Nephron progenitor cell (in vitro differentiated cells): ENCODE data around the gene SYT7.

ENCODE experiments used
- DNase-seq: peaks from one replicate; pipeline ENCODE4 v3.0.0; 2021
- H3K27ac Mint-ChIP-seq: 2 replicates; pipeline ENCODE4 v1.8.0; 2021; ENCODE audit warnings: mild to moderate bottlenecking, moderate library complexity, mixed read lengths
- H3K27me3 Mint-ChIP-seq: 2 replicates; pipeline ENCODE4 v1.8.0; 2021; ENCODE audit warnings: mild to moderate bottlenecking, low read depth, mixed read lengths; ENCODE audit not compliant: poor library complexity
- H3K36me3 Mint-ChIP-seq: 2 replicates; pipeline ENCODE4 v1.8.0; 2021; ENCODE audit warnings: low read depth, mixed read lengths
- H3K4me1 Mint-ChIP-seq: 2 replicates; pipeline ENCODE4 v1.8.0; 2021; ENCODE audit warnings: mixed read lengths
- H3K4me3 Mint-ChIP-seq: 2 replicates; pipeline ENCODE4 v1.8.0; 2021; ENCODE audit warnings: mild to moderate bottlenecking, moderate library complexity, mixed read lengths
- H3K9me3 Mint-ChIP-seq: 2 replicates; pipeline ENCODE4 v1.8.0; 2021; ENCODE audit warnings: mild to moderate bottlenecking, moderate library complexity, mixed read lengths
- TF ChIP-seq, protein P1 (sequence below): fragments of 200-600 bp; sonication (generic); IDR thresholded peaks from 2 replicates; pipeline ENCODE4 v1.5.0; 2021; ENCODE audit warnings: antibody characterized with exemption

SYT7 gene, protein sequence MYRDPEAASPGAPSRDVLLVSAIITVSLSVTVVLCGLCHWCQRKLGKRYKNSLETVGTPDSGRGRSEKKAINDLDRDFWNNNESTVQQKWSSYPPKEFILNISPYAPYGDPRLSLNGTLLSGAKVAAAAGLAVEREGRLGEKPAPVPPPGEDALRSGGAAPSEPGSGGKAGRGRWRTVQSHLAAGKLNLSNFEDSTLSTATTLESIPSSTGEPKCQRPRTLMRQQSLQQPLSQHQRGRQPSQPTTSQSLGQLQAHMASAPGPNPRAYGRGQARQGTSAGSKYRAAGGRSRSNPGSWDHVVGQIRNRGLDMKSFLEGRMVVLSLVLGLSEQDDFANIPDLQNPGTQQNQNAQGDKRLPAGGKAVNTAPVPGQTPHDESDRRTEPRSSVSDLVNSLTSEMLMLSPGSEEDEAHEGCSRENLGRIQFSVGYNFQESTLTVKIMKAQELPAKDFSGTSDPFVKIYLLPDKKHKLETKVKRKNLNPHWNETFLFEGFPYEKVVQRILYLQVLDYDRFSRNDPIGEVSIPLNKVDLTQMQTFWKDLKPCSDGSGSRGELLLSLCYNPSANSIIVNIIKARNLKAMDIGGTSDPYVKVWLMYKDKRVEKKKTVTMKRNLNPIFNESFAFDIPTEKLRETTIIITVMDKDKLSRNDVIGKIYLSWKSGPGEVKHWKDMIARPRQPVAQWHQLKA

DNA sequence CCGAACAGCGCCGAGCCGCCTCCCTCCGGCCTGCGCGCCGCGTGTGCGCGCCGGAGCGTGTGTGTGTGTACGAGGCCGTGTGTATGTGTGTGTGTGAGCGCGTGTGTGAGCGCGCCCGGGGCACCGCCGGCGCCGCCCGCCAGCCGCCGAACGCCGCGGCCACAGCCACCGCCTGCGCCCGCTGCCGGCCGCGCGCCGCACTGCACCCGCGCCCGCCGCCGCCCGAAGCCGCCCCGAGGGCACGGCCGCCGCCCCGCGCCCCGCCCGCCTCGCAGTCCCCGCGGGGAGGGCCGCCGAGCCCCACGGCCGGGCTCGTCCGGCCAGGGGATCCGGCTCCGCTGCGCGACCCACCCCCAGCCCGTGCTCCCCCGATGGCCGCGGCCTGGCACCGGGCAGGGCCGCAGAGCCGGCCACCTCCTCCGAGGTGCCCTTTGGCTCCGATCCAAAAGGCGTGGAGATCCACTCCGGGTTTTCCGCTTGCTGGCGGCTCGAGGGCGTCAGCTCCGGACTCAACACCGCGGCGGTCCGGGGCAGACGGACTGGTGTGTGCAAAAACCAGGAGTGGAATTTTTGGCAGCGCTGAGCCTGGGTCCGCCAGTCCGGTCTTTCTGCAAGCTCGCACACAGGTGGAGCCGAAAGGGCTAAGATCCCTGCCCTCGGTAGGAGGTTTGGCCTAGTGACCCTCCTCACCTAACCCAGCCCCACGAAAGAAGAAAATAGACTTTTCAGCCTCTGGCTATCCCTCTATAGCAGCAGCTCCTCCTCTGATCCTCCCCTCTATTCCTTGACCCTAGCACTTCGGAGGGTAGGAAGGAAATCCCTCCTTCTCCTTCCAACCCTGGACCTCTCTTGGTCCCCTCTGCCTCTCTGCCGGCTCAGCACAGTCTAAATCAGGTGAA, at the start of gene SYT7:
Gene SYT7, minus strand, starts transcription at position 47 of the 899 bp plus-strand sequence. CDS start 256 bp downstream, outside the sequence.
- no peaks in the 10 kb centered on the region for H3K9me3 Mint-ChIP-seq

DNA sequence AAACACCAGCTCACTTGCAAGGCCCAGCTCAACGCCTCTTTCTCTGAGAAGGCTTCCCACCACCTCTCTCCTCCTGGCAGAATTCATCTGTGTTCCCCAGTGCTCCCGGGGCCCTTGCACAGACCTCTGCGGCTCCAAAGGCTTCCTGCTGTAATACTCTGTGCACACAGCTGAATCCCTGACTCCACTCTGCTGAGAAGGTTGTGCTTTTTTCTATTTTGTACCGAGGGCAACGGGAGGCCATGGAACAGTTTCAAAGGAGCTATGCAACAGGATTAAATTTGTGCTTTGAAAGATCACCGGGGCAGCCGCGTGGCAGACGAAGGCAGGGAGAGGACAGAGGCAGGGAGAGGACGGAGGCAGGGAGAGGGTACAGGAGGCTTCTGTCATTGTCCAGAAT, 49.2 kb upstream of the SYT7 start:
- peaks cover 12% of the 10 kb centered on the region for H3K27me3 Mint-ChIP-seq
- no peak overlapping the region for H3K4me3 Mint-ChIP-seq
- peak overlapping the region; percentile 53 for H3K27ac Mint-ChIP-seq
- H3K9me3 Mint-ChIP-seq, result no peaks in the 10 kb centered on the region
- DNase-seq, result no peak
- peaks cover 56% of the 10 kb centered on the region for H3K4me1 Mint-ChIP-seq
- no peaks in the 10 kb centered on the region for H3K36me3 Mint-ChIP-seq
- TF ChIP-seq, protein P1, sequence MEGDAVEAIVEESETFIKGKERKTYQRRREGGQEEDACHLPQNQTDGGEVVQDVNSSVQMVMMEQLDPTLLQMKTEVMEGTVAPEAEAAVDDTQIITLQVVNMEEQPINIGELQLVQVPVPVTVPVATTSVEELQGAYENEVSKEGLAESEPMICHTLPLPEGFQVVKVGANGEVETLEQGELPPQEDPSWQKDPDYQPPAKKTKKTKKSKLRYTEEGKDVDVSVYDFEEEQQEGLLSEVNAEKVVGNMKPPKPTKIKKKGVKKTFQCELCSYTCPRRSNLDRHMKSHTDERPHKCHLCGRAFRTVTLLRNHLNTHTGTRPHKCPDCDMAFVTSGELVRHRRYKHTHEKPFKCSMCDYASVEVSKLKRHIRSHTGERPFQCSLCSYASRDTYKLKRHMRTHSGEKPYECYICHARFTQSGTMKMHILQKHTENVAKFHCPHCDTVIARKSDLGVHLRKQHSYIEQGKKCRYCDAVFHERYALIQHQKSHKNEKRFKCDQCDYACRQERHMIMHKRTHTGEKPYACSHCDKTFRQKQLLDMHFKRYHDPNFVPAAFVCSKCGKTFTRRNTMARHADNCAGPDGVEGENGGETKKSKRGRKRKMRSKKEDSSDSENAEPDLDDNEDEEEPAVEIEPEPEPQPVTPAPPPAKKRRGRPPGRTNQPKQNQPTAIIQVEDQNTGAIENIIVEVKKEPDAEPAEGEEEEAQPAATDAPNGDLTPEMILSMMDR, result no peak

More for the DNA sequence above, at the start of gene SYT7:
- H3K4me3 Mint-ChIP-seq, result peak within 1 kb of the TSS; percentile 81
- H3K27ac Mint-ChIP-seq, result no peak within 1 kb of the TSS
- TF ChIP-seq, protein P1, result no peak
- H3K4me1 Mint-ChIP-seq, result peaks cover 41% of the 10 kb centered on the region
- H3K36me3 Mint-ChIP-seq, result no peaks in the 10 kb centered on the region
- H3K27me3 Mint-ChIP-seq, result peaks cover 58% of the 10 kb centered on the region
- peak; percentile 100 for DNase-seq

DNA sequence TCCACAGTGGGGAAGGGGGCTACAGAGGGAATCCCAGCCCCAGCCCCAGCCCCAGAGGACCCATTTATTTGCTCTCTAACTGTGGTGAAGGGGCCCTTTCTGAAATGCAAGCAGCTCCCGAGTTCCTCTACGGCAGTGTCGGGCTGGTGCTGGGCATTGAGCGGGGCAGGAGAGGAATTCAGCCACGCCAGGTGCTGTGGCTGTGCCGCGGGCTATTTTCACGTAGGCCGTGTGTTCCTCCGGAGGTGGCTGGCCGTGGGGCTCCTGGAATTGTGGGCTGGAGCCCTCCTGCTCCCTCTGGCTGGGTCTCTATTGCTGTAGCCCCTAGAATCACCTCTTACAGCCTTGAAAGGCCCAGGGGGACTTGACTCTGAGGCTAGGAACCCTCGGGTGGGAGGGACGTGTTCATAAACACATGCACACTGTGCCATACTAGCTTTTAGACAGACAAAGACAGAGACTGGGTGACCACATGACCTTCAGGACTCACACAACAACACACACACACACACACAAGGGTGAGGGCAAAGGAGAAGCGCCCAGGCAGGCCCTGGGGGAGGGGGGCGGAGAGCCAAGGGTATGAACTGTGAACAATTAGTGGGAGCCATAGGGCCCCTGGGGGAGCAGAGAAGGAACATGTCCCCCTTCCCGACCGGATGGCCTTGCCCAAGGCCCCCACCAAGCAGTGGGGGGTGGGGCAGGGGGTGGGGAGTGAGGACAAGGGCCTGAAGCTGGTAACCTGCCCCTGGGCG, 48.4 kb upstream of the SYT7 start:
- no peak overlapping the region for H3K4me3 Mint-ChIP-seq
- no peak for DNase-seq
- H3K4me1 Mint-ChIP-seq, result peaks cover 63% of the 10 kb centered on the region
- H3K27ac Mint-ChIP-seq, result peak overlapping the region; percentile 16
- H3K36me3 Mint-ChIP-seq, result no peaks in the 10 kb centered on the region
- H3K27me3 Mint-ChIP-seq, result peaks cover 9% of the 10 kb centered on the region
- TF ChIP-seq, protein P1, result no peak
- H3K9me3 Mint-ChIP-seq, result no peaks in the 10 kb centered on the region

DNA sequence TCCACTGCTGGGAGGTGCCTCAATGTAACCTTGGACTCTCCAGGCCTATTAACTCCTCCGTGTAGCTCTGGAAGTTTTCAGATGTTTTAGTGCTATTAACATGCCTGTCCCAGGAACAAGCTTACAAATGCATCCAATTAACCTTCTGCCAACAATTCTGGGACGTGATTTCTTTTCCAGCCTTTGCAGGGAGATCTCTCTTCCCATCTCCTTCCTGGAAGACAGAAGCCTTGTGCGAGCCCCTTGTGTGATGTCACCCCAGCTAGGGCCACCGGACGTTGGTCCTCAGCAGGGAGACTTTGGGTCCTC, 47.7 kb upstream of the SYT7 start:
- H3K4me1 Mint-ChIP-seq, result peaks cover 63% of the 10 kb centered on the region
- TF ChIP-seq, protein P1, result no peak
- DNase-seq, result no peak
- H3K36me3 Mint-ChIP-seq, result no peaks in the 10 kb centered on the region
- no peak overlapping the region for H3K4me3 Mint-ChIP-seq
- H3K27ac Mint-ChIP-seq, result peak overlapping the region; percentile 16
- peaks cover 9% of the 10 kb centered on the region for H3K27me3 Mint-ChIP-seq
- no peaks in the 10 kb centered on the region for H3K9me3 Mint-ChIP-seq

DNA sequence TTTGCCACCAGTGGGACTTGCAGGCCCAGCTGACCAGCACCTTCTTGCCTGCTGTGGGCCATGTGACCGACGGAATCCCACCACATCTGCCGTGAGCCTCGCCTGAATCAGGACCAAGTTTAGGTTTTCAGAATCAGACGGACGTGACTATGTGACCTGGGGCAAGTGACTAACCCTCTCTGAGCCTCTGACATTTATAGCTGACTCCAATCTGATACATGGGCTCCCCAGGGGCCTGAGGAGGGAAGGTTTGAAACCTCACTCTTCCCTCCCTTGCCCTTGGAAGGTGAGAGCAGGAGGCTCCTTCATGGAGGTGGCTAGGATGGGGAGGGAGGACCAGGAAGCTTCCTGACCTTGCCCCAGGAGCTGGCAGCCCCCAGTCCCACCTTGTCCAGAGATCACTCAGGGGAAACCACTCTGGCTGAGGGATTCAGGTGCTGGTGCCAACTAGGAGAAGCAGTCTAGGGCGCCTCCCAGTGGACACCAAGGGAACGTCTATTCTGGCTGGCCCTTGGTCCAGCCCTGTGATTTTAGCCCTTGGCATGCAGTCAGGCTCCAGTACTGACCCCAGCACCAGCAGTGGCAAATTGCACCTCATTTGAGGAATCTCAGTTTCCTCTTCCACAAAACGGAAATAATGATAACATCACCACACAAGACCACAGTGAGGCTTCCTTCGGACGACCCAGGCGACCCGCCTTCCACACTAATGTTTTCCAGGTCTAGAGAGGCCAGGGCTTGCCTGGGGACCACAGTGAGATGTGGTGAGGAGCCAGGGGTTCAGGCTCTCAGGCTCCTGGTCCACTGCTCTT, 47.2 kb upstream of the SYT7 start:
- Mint-ChIP-seq H3K9me3 (no peaks in the 10 kb centered on the region), H3K4me1 (peaks cover 63% of the 10 kb centered on the region), H3K4me3 (peak overlapping the region; percentile 19), H3K27ac (peak overlapping the region; percentile 16), H3K27me3 (peaks cover 9% of the 10 kb centered on the region), H3K36me3 (no peaks in the 10 kb centered on the region)
- DNase-seq, result peak; percentile 80
- TF ChIP-seq, protein P1, result peak; percentile 87
